GM12875 (cell line): ENCODE data around the gene RNF7.

ENCODE experiments used
- H3K4me3 ChIP-seq: one replicate; pipeline ENCODE4 v1.5.1; 2011; ENCODE audit warnings: low read depth, low read length, control low read depth
- CTCF ChIP-seq: IDR thresholded peaks from 2 replicates; pipeline ENCODE4 v1.5.1; 2011; ENCODE audit warnings: low read depth, mild to moderate bottlenecking, control low read depth, inconsistent platforms, low read length, moderate library complexity, borderline replicate concordance; ENCODE audit not compliant: insufficient read depth

Gene RNF7

DNA sequence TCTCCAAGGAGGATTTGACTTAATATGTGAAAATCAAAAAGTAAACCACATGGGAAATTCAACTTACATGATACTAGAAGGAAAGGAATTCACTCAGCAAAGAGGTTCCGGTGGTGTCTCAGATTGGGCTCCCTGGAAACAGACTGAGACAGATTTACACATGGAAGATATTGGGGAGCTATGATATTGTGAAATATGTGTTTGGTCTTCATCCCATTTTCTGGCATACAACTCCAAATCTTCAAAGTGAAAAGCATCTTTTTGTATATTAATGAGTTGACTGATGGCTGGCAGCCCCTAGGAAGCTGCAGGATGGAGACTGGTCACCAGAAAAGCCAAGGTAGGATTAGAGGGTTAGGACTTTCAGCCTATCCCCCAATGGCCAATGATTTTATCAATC lies 54.4 kb downstream of the RNF7 start:
- no peak overlapping the region for H3K4me3 ChIP-seq
- no peak for TF ChIP-seq CTCF

DNA sequence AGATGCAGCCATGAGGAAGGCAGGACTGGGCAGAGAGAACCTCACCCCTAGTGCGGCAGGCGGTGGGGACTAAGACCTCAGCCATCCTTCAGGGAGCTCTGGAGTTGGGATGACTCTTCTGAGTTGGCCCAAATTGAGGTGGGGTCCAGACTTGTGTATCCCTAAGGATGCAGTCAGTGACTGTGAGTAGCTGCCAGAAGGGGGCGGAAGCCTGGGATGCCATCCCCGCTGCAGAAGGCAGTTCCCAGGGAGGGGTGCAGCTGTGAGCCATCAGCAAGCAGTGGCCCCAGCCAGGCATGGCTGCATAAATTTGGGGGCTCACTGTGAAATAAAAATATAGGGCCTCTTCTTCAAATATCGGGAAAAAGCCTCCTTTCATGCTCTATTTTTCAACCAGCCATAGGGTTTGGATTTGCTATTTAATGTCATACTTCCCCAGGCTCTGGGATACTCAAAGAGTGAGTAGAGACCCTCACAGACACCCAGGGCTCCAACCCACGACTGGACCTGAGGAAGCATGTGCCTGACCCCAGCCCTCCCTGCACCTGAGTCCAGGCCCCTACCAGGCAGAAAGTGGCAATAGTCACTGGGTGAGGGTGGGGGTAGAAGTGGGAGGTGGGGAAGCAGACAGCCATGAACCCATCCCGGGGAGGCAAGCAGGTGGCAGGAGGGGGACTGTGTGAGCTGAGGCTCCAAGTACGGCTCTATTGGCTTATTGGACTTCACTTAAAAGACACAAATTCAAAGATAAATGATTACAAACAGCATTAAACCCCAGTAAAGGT lies 55.6 kb downstream of the RNF7 start:
- TF ChIP-seq CTCF, result no peak
- H3K4me3 ChIP-seq, result no peak overlapping the region

- H3K4me3 ChIP-seq, result no peak overlapping the region
- TF ChIP-seq CTCF, result no peak
These were observed 57.2 kb downstream of the RNF7 start for GRCh38 chr3:141795276-141795675.

DNA sequence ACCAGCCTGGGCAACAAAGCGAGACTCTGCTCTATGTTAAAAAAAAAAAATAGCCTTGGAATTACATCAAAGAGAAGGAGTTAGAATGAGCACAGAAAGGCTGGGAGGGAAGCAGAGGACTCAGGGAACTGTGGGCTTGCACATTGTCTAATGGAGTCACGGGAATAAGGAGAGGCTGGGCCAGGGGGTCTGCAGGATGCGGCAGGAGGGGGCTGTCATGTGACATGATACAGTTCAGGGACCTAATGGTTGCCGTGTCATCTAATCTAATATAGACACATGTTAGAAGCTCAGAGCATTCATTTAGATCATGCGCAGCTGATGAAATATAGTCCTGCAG lies 57.6 kb downstream of the RNF7 start:
- H3K4me3 ChIP-seq, result no peak overlapping the region
- TF ChIP-seq CTCF, result no peak

DNA sequence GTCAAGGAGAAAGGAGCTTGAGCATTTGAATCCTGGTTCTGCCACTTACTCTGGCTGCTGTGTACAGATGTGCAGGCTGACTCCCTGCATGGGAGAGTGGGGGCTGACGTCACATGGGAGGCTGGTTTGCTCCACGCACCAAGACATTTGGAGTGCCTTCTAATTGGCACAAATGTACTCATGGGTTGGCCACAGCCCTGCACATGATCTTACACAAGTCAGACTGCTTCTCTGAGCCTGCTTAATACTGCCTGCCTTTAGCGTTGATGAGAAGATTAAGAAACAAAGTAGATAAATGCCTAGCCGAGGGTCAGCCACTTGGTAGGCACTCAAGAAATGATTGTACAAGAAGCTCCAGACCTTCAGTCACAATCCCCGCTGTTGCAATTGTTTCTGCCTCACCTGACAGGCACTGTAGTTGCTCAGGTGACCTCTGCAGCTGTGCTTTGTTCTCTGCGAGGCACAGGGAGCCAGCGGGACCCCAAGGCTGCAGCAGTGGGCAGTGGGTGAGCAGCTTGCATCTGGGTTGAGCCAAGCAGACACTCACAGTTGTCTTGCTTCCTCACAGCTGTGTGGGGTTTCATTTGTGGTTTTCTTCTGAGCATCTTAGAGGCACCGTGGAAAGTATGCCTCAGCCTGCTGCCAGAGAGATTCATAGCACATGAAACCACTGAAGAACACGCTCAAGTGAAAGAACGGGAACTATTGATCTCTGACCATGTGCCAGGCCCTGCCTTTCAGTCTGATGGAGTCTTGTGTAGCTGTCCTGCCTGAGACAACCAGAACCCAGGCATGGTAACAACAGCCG lies 58.2 kb downstream of the RNF7 start:
- no peak overlapping the region for H3K4me3 ChIP-seq
- TF ChIP-seq CTCF, result no peak
